ENCODE measurements around the gene ADAMTS3.

The ADAMTS3 gene

DNA sequence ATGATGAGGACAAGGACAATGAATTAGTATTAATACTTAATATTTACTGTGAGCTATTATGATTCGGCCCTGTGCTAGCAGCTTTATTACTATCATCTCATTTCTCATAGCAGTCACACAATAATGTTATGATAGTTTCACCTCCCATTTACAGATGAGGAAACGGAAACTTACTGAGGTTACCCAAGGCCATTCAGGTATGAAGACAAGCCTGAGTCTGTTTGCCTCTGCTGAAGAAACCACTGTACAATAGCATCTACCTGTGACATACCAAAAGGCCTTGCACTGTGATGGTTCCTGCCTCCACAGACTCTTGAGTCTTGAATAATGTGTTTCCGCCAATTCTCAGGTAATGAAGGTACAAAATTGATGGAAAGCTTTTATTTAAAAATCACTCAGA lies 288.8 kb downstream of the ADAMTS3 start:
- H3K4me2 ChIP-seq (ENCODE audit: low read depth, low read length, poor library complexity, severe bottlenecking) = no peak overlapping the region
- TF ChIP-seq EZH2phosphoT487 (IDR thresholded peaks at IDR 0.05; ENCODE audit: borderline replicate concordance) = no peak
- TF ChIP-seq, protein P1, sequence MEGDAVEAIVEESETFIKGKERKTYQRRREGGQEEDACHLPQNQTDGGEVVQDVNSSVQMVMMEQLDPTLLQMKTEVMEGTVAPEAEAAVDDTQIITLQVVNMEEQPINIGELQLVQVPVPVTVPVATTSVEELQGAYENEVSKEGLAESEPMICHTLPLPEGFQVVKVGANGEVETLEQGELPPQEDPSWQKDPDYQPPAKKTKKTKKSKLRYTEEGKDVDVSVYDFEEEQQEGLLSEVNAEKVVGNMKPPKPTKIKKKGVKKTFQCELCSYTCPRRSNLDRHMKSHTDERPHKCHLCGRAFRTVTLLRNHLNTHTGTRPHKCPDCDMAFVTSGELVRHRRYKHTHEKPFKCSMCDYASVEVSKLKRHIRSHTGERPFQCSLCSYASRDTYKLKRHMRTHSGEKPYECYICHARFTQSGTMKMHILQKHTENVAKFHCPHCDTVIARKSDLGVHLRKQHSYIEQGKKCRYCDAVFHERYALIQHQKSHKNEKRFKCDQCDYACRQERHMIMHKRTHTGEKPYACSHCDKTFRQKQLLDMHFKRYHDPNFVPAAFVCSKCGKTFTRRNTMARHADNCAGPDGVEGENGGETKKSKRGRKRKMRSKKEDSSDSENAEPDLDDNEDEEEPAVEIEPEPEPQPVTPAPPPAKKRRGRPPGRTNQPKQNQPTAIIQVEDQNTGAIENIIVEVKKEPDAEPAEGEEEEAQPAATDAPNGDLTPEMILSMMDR (conservative IDR thresholded peaks at IDR 0.05; ENCODE audit: low read length) = no peak
- H3K27me3 ChIP-seq (ENCODE audit: insufficient read depth, low read length, poor library complexity, severe bottlenecking) = no peaks in the 10 kb centered on the region
- H3K4me3 ChIP-seq (ENCODE audit: low read length, poor library complexity, severe bottlenecking) = no peak overlapping the region
- no peaks in the 10 kb centered on the region for H3K36me3 ChIP-seq (ENCODE audit: insufficient read depth, low read length)
- H3K9ac ChIP-seq (ENCODE audit: low read depth, low read length, poor library complexity, severe bottlenecking) = no peak overlapping the region
- H2AFZ ChIP-seq (ENCODE audit: low read length) = no peak overlapping the region
- H3K4me1 ChIP-seq (ENCODE audit: insufficient read depth, low read length, poor library complexity, severe bottlenecking) = no peaks in the 10 kb centered on the region
- H3K79me2 ChIP-seq (ENCODE audit: insufficient read depth, low read length) = no peaks in the 10 kb centered on the region
- no peaks in the 10 kb centered on the region for H3K9me3 ChIP-seq (ENCODE audit: insufficient read depth, low read depth, low read length)
- H3K9me2 ChIP-seq (replicated peaks; ENCODE audit: low read depth, low read length) = no peaks in the 10 kb centered on the region
- no peaks in the 10 kb centered on the region for H4K20me1 ChIP-seq (ENCODE audit: insufficient read depth, low read length, poor library complexity, severe bottlenecking)
- H3F3A ChIP-seq (ENCODE audit: low read depth) = no peaks in the 10 kb centered on the region

DNA sequence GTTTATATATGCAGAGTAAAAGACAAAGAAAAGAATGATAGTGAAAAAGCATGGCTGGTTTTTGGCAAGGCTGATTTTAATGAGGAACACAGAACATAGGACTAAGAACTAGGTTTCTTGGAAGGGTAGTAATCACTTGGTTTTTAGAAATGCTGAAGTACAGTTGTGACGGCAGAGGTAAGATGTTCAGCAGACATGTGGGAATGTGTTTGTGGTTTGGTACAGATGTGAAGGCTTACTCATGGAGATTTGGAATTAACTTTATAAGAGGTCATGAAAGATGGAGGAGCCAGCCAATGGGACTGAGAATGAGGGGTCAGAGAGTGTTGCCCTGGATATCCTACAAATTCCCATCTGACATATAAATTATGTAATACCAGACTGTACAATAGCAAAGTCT lies 293.6 kb downstream of the ADAMTS3 start:
- no peaks in the 10 kb centered on the region for H3K27me3 ChIP-seq (ENCODE audit: insufficient read depth, low read length, poor library complexity, severe bottlenecking)
- H3K9me2 ChIP-seq (replicated peaks; ENCODE audit: low read depth, low read length) = no peaks in the 10 kb centered on the region; the same call in 1 of the 2 replicates
- H3K36me3 ChIP-seq (ENCODE audit: insufficient read depth, low read length) = no peaks in the 10 kb centered on the region
- no peaks in the 10 kb centered on the region for H4K20me1 ChIP-seq (ENCODE audit: insufficient read depth, low read length, poor library complexity, severe bottlenecking)
- H3K4me2 ChIP-seq (ENCODE audit: low read depth, low read length, poor library complexity, severe bottlenecking) = no peak overlapping the region
- H3F3A ChIP-seq (ENCODE audit: low read depth) = no peaks in the 10 kb centered on the region
- H3K9me3 ChIP-seq (ENCODE audit: insufficient read depth, low read depth, low read length) = no peaks in the 10 kb centered on the region
- no peaks in the 10 kb centered on the region for H3K4me1 ChIP-seq (ENCODE audit: insufficient read depth, low read length, poor library complexity, severe bottlenecking)
- TF ChIP-seq, protein P1 (conservative IDR thresholded peaks at IDR 0.05; ENCODE audit: low read length) = no peak
- no peak for TF ChIP-seq EZH2phosphoT487 (IDR thresholded peaks at IDR 0.05; ENCODE audit: borderline replicate concordance)
- no peak overlapping the region for H2AFZ ChIP-seq (ENCODE audit: low read length)
- no peak overlapping the region for H3K4me3 ChIP-seq (ENCODE audit: low read length, poor library complexity, severe bottlenecking)
- H3K79me2 ChIP-seq (ENCODE audit: insufficient read depth, low read length) = no peaks in the 10 kb centered on the region
- no peak overlapping the region for H3K9ac ChIP-seq (ENCODE audit: low read depth, low read length, poor library complexity, severe bottlenecking)

DNA sequence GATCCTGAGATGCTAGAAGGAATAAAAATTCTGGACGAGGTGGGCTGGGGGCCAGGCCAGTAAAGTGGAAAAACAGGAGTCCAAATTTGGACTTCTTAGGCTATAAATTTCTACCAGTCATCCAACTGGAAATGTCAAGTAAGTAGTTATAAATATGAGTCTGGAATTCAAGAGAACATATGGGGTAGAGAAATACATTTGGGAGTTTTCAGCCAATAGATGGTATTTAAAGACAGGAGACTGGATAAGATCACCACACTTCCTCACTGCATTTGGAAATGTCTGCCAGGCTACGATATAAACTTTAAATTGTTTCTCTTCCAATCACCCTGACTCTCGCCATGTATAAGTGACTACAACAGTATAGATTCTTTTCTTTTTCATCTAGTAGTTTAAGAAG lies 294.8 kb downstream of the ADAMTS3 start:
- Histone ChIP-seq H3K79me2 (ENCODE audit: insufficient read depth, low read length) (no peaks in the 10 kb centered on the region), H3K9me2 (replicated peaks; ENCODE audit: low read depth, low read length) (no peaks in the 10 kb centered on the region; the same call in 1 of the 2 replicates), H3K9me3 (ENCODE audit: insufficient read depth, low read depth, low read length) (no peaks in the 10 kb centered on the region), H3F3A (ENCODE audit: low read depth) (no peaks in the 10 kb centered on the region), H2AFZ (ENCODE audit: low read length) (no peak overlapping the region), H4K20me1 (ENCODE audit: insufficient read depth, low read length, poor library complexity, severe bottlenecking) (no peaks in the 10 kb centered on the region), H3K36me3 (ENCODE audit: insufficient read depth, low read length) (no peaks in the 10 kb centered on the region), H3K27me3 (ENCODE audit: insufficient read depth, low read length, poor library complexity, severe bottlenecking) (no peaks in the 10 kb centered on the region), H3K4me2 (ENCODE audit: low read depth, low read length, poor library complexity, severe bottlenecking) (no peak overlapping the region), H3K9ac (ENCODE audit: low read depth, low read length, poor library complexity, severe bottlenecking) (no peak overlapping the region), H3K4me3 (ENCODE audit: low read length, poor library complexity, severe bottlenecking) (no peak overlapping the region), H3K4me1 (ENCODE audit: insufficient read depth, low read length, poor library complexity, severe bottlenecking) (no peaks in the 10 kb centered on the region)
- TF ChIP-seq, protein P1 (conservative IDR thresholded peaks at IDR 0.05; ENCODE audit: low read length) = no peak
- no peak for TF ChIP-seq EZH2phosphoT487 (IDR thresholded peaks at IDR 0.05; ENCODE audit: borderline replicate concordance)
